Measurements from ENCODE around the gene PFKL.
"Not testable (repeated sequence)": the region's sequence is repeated elsewhere in the genome, so short reads cannot be mapped to it uniquely, and the experiment has no call there.

Gene PFKL

GRCh38 chr21:44349416-44349846 lies 49.6 kb downstream of the PFKL start:
- DNase-seq, result no peak

DNA sequence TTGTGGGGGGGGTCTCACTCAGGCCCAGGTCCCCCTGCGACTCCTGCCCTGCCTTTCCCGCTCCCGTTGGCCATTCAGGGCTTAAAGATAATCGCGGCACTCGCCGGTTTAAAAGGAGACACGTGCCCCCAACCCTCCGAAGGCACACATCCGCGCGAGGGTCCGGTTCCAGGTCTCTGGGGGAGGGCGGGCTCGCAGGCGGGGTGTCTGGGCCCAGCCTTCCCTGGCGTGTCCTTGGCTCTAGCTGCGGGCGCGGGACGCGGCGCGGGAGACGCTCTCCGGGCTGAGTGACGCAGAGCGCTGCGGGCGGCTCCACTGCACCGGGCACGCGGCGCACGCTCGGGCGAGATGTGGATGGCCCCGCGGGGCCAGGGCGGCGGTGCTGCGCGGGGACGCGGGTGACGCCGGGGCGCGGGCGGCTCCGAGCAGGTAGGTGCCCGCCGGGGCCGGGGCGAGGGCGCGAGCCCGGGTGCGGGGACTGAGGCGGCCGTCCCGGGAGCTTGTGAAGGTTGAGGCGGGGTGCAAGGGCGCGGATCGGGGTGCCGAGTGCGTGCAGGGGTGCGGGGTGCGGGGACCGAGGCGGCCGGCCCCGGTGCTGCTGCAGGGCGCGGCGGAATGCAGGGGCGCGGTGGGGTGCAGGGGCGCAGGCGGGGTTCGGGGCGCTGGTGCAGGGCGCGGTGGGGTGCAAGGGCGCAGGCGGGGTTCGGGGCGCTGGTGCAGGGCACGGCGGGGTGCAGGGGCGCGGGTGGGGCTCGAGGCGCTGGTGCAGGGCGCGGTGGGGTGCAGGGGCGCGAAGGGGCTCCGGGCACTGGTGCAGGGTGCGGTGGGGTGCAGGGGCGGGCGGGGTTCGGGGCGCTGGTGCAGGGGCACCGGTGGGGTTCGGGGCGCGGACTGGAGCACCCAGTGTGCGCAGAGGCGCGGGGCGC lies 50.3 kb downstream of the PFKL start:
- no peak for DNase-seq

DNA sequence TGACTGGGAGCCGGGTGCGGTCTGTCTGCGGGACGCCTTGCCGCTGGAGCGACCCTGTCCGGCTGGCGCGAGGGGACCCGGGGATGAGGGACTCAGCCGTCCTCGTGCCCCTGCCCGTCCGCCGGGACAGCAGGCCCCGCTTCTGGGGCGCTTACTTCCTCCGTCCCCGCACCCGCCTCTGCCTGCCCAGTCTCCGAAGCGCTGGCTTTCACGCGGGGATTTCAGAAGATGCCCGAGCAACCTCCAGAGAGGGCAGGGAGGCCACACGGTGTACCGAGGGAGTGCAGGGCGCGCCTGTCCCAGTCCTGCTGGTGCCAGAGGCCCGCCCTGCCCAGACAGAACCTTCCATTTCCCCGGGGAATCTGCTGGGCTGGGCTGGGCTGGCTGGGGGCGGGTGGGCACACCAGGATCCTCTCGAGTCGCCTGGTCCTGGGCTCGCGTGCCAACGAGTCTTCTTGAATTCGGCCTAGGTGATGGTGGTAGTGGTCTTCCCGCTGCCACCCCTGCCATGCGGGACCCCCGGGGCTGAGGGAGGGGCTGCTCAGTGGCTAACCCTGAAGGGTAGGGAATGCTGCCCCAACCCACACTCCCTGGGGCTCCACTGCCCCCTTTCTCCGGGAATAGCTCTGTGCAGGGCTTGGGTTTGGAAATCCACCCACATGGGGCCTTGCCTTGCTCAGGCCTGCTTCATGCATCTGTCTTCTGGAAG lies 51.1 kb downstream of the PFKL start:
- DNase-seq, result no peak

GRCh38 chr21:44351535-44352252 lies 51.8 kb downstream of the PFKL start:
- no peak for DNase-seq

DNA sequence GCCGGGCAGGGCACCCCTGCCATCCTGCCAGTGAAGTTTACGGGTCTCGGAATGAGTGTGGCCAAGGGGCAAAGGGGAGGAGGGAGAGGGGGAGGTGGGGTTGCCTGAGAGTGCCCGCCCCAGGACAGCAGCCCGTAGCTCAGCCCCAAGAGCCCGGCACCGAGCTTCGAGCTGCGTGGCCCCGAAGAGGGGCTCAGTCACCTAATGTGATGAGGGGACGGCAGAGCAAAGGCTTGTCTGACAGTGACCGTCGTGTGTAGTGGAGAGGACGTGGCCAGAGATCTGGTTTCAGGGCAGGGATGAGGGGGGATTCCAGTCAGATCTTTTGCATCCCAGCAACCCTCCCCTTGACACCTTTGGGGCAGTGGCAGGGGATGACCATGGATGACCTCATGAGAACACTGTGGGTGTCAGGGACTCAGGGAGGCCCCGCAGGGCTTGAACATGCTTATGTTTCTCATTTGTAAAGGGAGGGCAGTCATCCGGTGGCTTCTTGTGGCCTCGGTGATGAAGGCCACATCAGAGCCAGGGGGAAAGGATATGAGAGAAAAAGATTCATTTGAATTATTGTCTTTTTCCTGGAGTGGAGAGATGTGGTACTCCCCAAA lies 52.5 kb downstream of the PFKL start:
- DNase-seq, result no peak

- no peak for DNase-seq
These were observed 53.5 kb downstream of the PFKL start, which contains the start of gene TRPM2 for GRCh38 chr21:44353191-44353970. TRPM2 (plus strand) TSS chr21:44353621; CDS start chr21:44353701, 80 bp downstream.

DNA sequence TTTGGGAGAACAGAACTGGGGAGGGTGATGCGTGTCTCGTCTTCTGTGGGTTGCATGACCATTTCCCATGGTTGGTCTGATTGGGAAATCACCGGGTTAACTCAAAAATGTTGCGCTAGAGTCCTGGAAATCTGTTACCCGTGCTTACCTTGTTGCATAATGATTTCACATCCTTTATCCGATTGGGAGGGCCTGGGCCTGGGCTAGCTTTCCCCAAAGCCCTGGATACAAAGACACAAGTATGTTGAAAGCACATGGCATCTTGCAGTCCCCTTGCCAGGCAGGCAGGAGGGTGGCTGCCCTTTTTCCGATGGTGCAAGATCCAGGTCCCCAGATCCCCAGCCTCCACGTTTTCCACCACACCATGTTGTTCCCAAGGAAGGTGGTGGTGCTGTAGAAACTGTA lies 54.1 kb downstream of the PFKL start:
- DNase-seq, result no peak

GRCh38 chr21:44354775-44355771 lies 55.2 kb downstream of the PFKL start:
- DNase-seq, result no peak

DNA sequence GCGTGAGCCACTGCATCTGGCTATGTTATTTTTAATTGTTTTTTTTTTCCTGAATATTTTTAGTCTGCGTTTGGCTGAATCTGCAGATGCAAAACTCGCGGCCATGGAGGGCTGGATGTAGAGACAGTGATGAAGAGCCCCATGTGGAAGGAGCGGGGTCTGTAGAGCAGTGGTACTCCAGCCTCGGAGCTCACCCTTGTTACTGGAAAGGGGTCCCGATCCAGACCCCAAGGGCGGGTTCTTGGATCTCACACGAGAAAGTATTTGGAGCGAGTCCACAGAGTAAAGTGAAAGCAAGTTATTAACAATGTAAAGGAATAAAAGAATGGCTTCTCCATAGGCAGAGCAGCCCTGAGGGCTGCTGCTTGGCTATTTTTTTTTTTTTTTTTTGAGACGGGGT lies 56.3 kb downstream of the PFKL start:
- DNase-seq, result no peak

- DNase-seq, result no peak
These were observed 56.8 kb downstream of the PFKL start for GRCh38 chr21:44356636-44357035.

DNA sequence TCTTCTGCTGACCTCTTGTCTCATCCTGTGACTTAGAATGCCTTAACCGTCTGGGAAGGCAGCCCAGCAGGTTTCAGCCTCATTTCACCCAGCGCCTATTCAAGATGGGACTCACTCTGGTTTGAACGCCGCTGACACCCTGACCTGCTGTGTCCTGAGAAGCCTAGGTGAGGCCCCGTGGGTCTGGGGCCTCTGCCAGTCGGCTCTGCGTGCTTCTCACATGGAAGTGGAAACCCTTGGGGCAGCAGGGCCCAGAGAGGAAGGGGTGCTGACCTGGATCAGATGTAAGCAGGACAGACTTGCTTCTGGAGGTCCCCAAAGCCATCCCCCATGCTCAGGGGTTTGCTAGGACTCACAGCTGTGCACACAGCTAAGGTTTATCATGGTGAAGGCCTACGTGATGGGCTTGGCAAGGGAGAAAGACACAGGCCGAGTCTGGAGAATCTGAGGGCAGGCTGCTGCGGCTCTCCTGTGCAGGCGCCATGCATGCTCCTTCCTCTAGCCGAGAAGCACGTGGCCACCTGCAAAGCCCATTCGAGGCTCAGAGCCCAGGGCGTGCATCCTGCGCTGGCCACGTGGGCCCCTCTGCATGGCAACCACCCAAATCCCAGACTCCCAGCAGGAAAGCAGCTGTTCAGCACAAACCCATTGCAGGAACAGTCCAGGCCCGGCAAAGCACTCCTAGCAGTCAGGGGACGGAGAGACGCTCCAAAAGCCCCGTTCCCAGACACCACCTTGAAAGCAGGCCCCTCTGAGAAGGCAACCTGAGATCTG lies 57.4 kb downstream of the PFKL start:
- DNase-seq, result no peak

GRCh38 chr21:44359396-44359795 lies 59.5 kb downstream of the PFKL start:
- DNase-seq, result no peak

DNA sequence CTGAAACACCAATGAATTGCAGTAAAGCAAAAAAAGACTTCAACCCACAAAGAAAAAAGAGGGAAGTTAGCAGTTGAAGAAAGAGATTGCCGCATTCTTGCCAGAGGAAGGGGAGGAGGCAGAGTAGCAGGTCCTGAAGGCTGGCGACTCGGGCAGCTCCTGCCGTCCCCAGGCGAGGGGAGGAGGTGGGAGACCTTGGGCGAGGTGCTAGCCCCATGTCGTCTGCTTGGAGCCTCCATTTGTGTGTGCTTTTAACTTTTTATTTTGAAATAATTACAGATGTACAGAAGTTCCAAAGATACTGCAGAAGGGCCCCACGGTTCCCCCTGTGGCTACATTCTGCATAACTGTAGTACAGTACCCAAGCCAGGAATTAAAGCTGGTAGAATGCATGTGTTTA lies 60.3 kb downstream of the PFKL start:
- no peak for DNase-seq

- DNase-seq, result not testable (repeated sequence)
These were observed 62.0 kb downstream of the PFKL start for GRCh38 chr21:44361903-44362302.

DNA sequence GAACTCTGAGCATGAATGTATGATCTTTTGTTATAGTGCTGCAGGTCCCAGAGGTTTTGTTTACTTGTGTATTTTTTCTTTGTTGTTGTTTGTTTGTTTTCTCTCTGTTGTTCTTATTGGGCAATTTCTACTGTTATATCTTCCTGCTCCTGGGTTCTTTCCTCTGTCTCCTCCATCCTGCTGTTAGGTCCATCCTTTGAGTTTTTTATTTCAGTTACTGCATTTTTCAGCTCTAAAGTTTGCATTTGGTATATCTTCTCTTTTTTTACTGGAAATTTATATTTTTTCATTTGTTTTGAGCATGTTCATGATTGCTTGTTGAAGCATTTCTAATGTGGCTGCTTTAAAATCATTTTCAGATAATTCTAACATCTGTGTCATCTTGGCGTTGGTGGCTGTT lies 63.4 kb downstream of the PFKL start:
- no peak for DNase-seq

- DNase-seq, result no peak
These were observed 64.5 kb downstream of the PFKL start for GRCh38 chr21:44364151-44365053.

GRCh38 chr21:44365251-44365966 lies 65.6 kb downstream of the PFKL start:
- no peak for DNase-seq

- DNase-seq, result no peak
These were observed 66.2 kb downstream of the PFKL start for GRCh38 chr21:44365967-44366585.

Data from cerebellar nuclear complex (tissue), 1 donor.